Activated T-helper 1 cell treated with anti-CD3 and anti-CD28 coated beads, Interleukin-2, amount 50 U/mL, for 16 hours (primary cell): ENCODE results near the gene ZNF333.

Experiments
- DNase-seq, 2 donors: peaks; one replicate each; pipeline ENCODE4 v3.0.0-alpha.2; 2020; ENCODE audit warnings: low read depth in 1 of 2, low spot score in 1 of 2

The ZNF333 gene

DNA sequence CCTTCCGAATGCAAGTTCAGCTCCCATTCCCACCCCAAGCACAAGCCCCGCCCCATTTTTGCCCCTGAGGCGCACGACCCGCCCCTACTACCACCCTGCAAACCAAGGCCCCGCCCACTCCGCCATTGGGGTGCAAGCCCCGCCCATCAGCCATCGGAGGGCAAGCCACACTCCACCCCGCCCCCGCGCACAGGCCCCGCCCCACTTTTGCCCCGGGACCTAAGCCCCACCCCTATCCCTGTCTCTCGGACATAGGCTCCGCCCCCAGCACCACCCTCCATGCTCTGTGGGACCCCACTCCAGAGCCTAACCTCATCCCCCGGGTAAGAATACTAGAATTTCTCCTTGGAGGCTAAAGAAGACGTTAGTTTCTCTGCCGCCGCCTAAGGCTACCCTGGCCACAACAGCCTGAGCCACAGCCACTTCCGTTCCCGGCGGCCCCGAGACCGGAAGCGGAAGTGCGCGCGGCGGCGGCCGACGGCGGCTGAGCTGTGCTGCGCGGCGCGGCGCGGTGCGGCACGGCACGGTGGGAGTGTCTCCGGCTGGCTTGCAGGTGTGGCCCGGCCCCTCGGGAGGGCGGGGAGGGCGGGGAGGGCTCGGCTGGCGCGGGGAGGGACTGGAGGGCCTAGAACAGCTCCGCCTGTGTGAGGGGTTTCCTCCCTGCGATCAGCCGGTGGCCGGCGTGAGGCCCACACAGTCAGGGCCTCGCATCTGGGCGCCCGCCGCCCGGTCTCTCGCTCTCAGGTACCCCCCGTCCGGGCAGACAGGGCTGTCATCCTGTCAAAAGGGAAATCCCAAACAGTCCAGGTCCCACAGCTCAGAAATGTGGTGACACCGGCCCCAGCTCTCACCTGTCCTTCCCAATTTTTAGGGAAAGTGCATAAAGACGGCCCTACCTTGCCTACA lies at the start of gene ZNF333:
Gene ZNF333 (plus strand): TSS at position 451 of the 906 bp plus-strand sequence. CDS start 3,444 bp downstream, outside the sequence.
- DNase-seq, result peak; percentile 95 to 98

- DNase-seq, result no peak
These were observed 41.3 kb upstream of the ZNF333 start for GRCh38 chr19:14648506-14648905.

- DNase-seq, result no peak
These were observed 40.8 kb upstream of the ZNF333 start for GRCh38 chr19:14649020-14649419.

DNA sequence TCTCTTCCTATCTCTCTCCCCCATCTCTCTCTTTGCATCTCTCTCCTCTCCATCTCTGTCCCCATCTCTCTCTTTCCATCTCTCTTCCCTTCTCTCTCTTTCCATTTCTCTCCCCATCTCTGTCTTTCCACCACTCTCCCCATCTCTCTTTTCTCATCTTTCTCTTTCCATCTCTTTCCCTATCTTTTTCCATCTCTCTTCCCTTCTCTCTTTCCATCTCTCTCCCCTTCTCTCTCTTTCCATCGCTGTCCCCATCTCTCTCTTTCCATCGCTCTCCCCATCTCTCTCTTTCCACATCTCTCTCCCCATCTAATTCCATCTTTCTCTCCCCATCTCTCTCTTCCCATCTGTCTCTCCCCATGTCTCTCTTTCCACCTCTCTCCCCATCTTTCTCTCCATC lies 39.7 kb upstream of the ZNF333 start:
- DNase-seq, result no peak

DNA sequence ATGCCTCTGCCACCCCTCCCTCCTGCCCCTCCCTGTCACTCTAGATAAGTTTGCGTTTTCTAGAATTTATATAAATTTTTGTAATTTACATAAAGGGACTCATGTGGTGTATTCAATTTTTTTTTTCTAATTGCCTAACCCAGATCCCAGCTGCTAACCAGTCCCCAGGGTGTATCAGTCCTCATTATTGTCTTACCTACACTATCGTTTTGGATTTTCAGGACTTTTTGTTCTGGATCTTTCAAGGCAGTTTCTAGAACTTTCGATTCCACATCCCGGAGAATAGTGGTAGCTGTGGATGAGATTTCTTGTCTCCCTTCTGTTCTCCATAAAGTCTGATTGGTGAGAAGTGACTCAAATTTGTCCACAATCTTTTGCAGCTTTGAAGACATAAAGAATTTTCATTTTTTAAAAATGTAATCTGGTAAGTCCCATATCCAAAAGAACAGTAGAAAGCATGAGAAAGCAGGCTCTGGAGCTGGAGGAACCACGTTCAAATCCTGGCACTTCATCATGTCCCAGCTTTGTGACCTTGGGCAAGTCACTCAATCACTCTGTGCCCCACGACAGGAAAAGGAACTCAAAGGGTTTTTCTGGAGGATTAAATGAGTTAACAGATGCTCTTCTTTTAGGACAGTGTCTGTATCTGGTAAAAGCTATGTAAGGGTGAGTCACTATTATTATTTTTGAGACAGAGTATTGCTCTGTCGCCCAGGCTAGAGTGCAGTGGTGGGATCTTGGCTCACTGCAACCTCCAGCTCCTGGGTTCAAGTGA lies 34.9 kb upstream of the ZNF333 start:
- no peak for DNase-seq

- DNase-seq, result no peak
These were observed 34.1 kb upstream of the ZNF333 start for GRCh38 chr19:14655726-14656125.

DNA sequence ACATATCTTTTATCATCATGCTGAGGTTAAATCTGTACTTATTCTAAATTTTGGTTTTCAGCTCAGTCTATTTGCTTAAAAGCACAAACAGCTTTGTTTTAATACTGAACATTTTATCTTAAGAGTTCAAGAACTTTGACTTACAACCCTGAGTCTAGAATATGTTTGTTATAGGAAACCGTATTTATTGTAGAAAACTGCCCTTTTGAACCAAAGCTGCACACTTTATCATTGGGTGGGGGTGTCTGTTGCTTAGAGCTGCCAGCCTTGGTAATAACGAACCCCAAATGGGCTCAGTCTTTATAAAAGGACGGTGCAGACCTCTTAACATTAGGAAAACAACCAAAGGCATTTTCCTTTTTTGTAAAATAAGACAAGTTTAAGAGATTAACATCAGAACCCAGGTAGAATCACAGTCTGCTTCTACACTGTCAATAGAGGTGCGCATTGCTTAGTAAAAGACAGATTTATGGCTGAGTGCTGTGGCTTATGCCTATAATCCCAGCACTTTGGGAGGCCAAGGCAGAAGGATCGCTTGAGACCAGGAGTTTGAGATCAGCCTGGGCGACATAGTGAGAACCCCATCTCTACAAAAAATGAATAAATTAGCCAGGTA lies 29.9 kb upstream of the ZNF333 start:
- no peak for DNase-seq

GRCh38 chr19:14661372-14661924 lies 28.4 kb upstream of the ZNF333 start:
- no peak for DNase-seq

DNA sequence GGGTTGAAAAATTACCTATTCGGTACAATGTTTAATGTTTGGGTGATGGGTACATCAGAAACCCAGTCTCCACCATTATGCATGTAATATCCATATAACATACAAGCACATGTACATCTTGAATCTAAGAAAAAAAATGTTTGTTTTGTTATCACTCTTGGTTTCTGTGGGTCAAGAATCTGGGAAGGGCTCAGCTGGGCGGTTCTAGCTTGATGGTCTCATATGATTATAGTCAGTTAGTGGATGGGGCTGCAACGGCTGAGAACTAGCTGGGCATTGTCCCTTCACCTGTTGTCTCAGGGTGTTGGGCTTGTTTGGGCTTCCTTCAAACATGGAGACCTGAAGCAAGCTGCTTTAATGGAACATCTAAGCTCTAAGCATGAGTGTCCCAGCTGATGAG lies 19.9 kb upstream of the ZNF333 start:
- no peak for DNase-seq

- DNase-seq, result no peak
These were observed 19.4 kb upstream of the ZNF333 start for GRCh38 chr19:14670408-14670807.

DNA sequence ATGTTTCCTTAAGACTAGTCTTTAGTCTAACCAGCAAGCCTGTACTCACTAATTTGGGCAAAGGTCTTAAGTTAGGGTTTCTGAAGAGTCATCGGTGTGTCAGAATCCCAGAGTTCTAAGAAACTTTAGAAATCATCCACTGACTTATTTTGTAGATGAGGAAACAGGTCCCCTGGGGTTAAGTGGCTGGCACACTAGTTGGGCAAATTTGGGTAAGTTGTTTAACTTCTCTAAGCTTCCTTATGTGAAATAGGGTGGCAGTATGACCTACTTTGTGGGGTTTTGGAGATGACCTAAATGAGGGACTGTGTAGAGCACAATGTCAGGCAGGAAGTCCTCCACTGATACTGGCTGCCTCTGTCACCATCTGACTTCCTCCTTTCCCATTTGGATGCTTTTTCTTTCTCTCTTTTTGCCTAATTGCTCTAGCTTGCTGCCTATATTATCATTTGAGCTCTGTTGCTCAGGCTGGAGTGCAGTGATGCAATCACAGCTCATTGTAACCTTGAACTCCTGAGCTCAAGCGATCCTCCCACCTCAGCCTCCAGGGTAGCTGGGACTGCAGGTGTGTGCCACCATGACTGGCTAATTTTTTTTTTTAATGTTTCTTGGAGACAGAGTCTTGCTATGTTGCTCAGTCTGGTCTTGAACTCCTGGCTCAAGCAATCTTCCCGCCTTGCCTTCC lies 17.5 kb upstream of the ZNF333 start:
- no peak for DNase-seq

GRCh38 chr19:14673088-14673487 lies 16.8 kb upstream of the ZNF333 start:
- no peak for DNase-seq

DNA sequence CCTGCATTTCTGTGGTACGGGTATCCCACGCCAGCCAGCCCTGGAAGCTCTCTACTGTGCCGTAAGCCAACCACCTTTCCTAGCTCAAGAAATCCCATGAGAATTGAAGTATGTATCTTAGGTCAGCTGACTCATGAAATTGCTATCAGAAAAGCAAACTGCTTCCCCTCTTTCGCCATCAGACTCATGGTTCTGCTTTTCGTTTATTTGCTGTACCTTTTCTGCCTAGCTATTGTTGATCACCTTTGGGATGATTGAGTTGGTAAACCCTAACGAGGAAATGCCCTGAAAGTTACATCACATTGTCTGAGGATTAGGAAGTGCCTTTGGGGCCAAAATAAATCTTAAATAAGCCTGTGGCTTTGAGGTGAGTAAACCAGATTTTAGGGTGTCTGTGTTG lies 15.1 kb upstream of the ZNF333 start, which contains the start of gene ADGRE3:
Gene ADGRE3 (minus strand): TSS at position 81 of the 400 bp plus-strand sequence. CDS start 74 bp downstream, at position 7.
- no peak for DNase-seq

- DNase-seq, result no peak
These were observed 13.1 kb upstream of the ZNF333 start for GRCh38 chr19:14676762-14677161.

GRCh38 chr19:14677464-14677863 lies 12.4 kb upstream of the ZNF333 start:
- DNase-seq, result no peak

- DNase-seq, result no peak
These were observed 11.6 kb upstream of the ZNF333 start for GRCh38 chr19:14678199-14678598.

- no peak for DNase-seq
These were observed 7.8 kb upstream of the ZNF333 start for GRCh38 chr19:14682084-14682483.

- no peak for DNase-seq
These were observed 6.4 kb upstream of the ZNF333 start for GRCh38 chr19:14683439-14683838.

DNA sequence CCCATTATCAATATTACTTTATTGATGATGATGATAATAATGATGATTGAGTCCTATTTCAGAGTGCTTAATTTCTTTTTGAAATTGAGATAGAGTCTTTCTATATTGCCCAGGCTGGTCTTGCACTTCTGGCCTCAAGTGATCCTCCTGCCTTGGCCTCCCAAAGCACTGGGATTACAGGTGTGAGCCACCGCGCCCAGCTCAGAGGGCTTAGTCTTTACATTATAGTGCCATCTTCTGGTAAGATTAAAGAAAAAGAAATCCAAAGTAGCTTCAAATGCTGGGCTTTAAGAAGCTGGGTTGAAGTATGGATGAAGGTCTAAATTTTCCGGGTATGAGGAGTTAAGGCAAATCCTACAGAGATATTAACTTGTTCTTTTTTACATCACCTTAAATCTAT lies 3.4 kb upstream of the ZNF333 start:
- no peak for DNase-seq

GRCh38 chr19:14694641-14695266 lies 4.9 kb downstream of the ZNF333 start:
- DNase-seq, result no peak
